Upper lobe of left lung (tissue), 4 donors: ENCODE measurements around the gene PIANP.
A peak's percentile ranks its signal among the peaks of the same experiment; 100 is the strongest.

Experiments
- CTCF ChIP-seq, 6 experiments: fragments of 450-650 bp in 4 of 6; fragments of 200-600 bp in 2 of 6; sonication (generic) in 2 of 6; IDR thresholded peaks; one replicate each; pipeline ENCODE4 v1.5.1; 2016 to 2019; ENCODE audit warnings: antibody characterized with exemption in 6 of 6
- EP300 ChIP-seq, 4 donors: sonication (generic); formaldehyde crosslinking; IDR thresholded peaks; one replicate each; pipeline ENCODE4 v1.5.1; 2017; ENCODE audit warnings: antibody characterized with exemption in 4 of 4, control low read depth in 2 of 4
- POLR2A ChIP-seq, 4 donors: fragments of 450-650 bp; IDR thresholded peaks; one replicate each; pipeline ENCODE4 v1.5.1; 2016 to 2017; ENCODE audit warnings: antibody characterized with exemption in 4 of 4, mild to moderate bottlenecking in 2 of 4

- TF ChIP-seq POLR2A (IDR thresholded peaks at IDR 0.05) (peak in 1 of 4 donors; percentile 63), CTCF (IDR thresholded peaks at IDR 0.05) (no peak), EP300 (IDR thresholded peaks at IDR 0.05) (no peak)
Observed at GRCh38 chr12:6647083-6647604, 53.5 kb downstream of the PIANP start, which contains the start of gene ACRBP.
